ENCODE measurements around the gene MKX. TPM values are rescaled to one million over a fixed set of nuclear protein-coding genes. Genes with fewer than 3 reads are reported as not detected.

The MKX gene
- total RNA-seq, 5 donors from 2014 or later (not counting 1 experiment from before 2014, with no cell fraction given) = 0.16 TPM; not detected in 4

DNA sequence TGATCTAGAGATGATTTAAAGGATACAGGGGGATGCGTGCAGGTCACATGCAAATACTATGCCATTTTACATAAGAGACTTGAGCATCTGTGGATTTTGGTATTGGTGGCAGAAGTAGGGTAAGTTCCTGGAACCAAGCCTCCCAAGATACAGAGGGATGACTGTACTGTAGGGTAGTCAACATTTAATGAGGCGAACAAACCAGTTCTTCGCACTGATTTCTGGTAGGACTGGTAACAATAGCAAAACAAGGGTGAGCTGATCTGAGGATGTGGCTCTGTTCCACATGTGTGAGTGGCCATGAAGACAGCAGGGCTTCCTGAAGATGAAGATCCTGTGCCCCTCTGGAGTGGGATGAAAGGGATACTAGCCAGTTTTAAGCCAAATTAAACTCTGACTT, 36.3 kb downstream of the MKX start:
- 100% methylated on average over 2 of the region's 3 CpGs for WGBS (ENCODE audit: insufficient coverage)
- CTCF ChIA-PET = no interaction called here
- no peak overlapping the region for H3K4me3 ChIP-seq (ENCODE audit: control insufficient read depth in 1 of 2, extremely low read depth in 1 of 2, low read length in 1 of 2)
- Mint-ChIP-seq H3K4me1 (no peaks in the 10 kb centered on the region), H3K9me3 (no peaks in the 10 kb centered on the region), H3K27me3 (peaks cover 4 to 10% of the 10 kb centered on the region in 2 donors), H3K36me3 (no peaks in the 10 kb centered on the region), H3K27ac (no peak overlapping the region), H3K4me3 (no peak overlapping the region)
- no peaks in the 10 kb centered on the region for H3K36me3 ChIP-seq (ENCODE audit: control insufficient read depth in 2 of 2, extremely low read depth in 1 of 2, insufficient read depth in 1 of 2, low read length in 1 of 2)
- H3K9me3 ChIP-seq = no peaks in the 10 kb centered on the region
- DNase-seq = no peak
- POLR2A ChIA-PET = interaction anchor here in 1 of 2 donors (0.5 kb wide), 1 partner anchor 72 kb away, joined by 5 read pairs; no protein-coding TSS in a partner anchor
- H3K27me3 ChIP-seq (replicated peaks in 1 of 2; ENCODE audit: control insufficient read depth in 2 of 2, extremely low read depth in 1 of 2, insufficient read depth in 2 of 2, low read length in 1 of 2) = peaks cover 0 to 9% of the 10 kb centered on the region in 2 experiments
- H3K27ac ChIP-seq (ENCODE audit: low read length) = no peak overlapping the region
- H3K4me1 ChIP-seq (ENCODE audit: control insufficient read depth in 1 of 2, extremely low read depth in 1 of 2, insufficient read depth in 2 of 2, low read length in 2 of 2) = no peaks in the 10 kb centered on the region
- ATAC-seq (replicated peaks in 1 of 4) = no peak

DNA sequence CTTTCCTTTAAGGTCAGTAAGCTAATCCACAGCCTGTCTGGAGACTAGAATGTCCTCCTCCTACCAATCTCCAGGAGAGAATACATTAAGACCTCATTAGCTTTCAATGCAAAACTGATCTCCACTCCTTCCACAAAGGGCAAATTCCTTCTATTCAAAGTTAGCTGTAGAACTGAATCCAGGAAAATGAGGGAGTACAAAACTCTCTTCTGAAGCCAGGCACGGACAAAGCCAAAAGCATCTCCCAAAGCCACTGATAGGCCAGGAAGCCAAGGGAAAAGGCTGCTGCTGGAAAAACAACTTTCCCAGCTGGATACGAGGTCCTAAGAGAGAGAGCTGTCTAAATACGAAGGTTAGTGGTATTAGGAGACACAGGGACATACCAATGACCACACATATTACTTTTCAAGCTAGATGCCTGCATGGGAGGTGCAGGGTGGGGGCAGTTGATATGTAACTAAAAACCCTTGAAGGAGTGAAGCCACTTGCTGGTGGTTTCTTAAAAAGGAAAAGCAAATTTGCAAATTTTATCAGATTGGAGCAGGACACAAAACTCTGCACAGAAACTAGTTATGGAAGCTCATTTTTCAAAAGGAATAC, 43.6 kb downstream of the MKX start:
- Histone ChIP-seq H3K36me3 (ENCODE audit: control insufficient read depth in 2 of 2, extremely low read depth in 1 of 2, insufficient read depth in 1 of 2, low read length in 1 of 2) (no peaks in the 10 kb centered on the region), H3K9me3 (no peaks in the 10 kb centered on the region), H3K27me3 (replicated peaks in 1 of 2; ENCODE audit: control insufficient read depth in 2 of 2, extremely low read depth in 1 of 2, insufficient read depth in 2 of 2, low read length in 1 of 2) (no peaks in the 10 kb centered on the region), H3K4me1 (ENCODE audit: control insufficient read depth in 1 of 2, extremely low read depth in 1 of 2, insufficient read depth in 2 of 2, low read length in 2 of 2) (no peaks in the 10 kb centered on the region), H3K27ac (ENCODE audit: low read length) (no peak overlapping the region), H3K4me3 (ENCODE audit: control insufficient read depth in 1 of 2, extremely low read depth in 1 of 2, low read length in 1 of 2) (no peak overlapping the region)
- Mint-ChIP-seq H3K27me3 (peaks cover 21% of the 10 kb centered on the region in 2 donors), H3K4me3 (no peak overlapping the region), H3K4me1 (no peaks in the 10 kb centered on the region), H3K27ac (no peak overlapping the region), H3K36me3 (no peaks in the 10 kb centered on the region), H3K9me3 (no peaks in the 10 kb centered on the region)
- 100% methylated on average over 1 of the region's 3 CpGs for WGBS (ENCODE audit: insufficient coverage)
- CTCF ChIA-PET = no interaction called here
- POLR2A ChIA-PET = interaction anchor here in 1 of 2 donors (0.5 kb wide), 1 partner anchor 564 kb away, joined by 3 read pairs; no protein-coding TSS in a partner anchor
- DNase-seq (no peak), ATAC-seq (replicated peaks in 1 of 4) (no peak)

DNA sequence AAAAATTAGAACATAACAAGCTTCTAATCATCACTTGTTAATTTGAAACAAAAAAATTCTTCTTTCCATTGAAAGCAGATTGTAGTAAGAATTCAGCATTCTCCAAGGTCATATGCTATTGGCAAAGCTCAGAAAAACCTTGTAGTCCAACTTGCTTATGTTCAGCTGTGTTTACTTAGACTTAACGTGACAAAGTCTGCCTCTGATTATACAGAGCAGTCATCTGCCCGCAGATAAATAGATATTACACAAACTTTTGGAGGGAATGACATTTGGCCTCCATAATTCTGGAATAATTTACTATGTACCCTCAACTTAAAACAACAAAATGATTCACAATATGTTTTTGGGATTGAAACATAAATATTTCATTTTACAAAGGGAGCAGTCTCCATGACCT, 45.8 kb downstream of the MKX start:
- CTCF ChIA-PET = no interaction called here
- POLR2A ChIA-PET = no interaction called here
- no peaks in the 10 kb centered on the region for H3K36me3 Mint-ChIP-seq
- Histone ChIP-seq H3K4me3 (ENCODE audit: control insufficient read depth in 1 of 2, extremely low read depth in 1 of 2, low read length in 1 of 2) (no peak overlapping the region), H3K36me3 (ENCODE audit: control insufficient read depth in 2 of 2, extremely low read depth in 1 of 2, insufficient read depth in 1 of 2, low read length in 1 of 2) (no peaks in the 10 kb centered on the region), H3K27ac (ENCODE audit: low read length) (no peak overlapping the region), H3K9me3 (no peaks in the 10 kb centered on the region), H3K4me1 (ENCODE audit: control insufficient read depth in 1 of 2, extremely low read depth in 1 of 2, insufficient read depth in 2 of 2, low read length in 2 of 2) (no peaks in the 10 kb centered on the region), H3K27me3 (replicated peaks in 1 of 2; ENCODE audit: control insufficient read depth in 2 of 2, extremely low read depth in 1 of 2, insufficient read depth in 2 of 2, low read length in 1 of 2) (no peaks in the 10 kb centered on the region)
- H3K4me3 Mint-ChIP-seq = no peak overlapping the region
- no peak for DNase-seq
- ATAC-seq (replicated peaks in 1 of 4) = no peak
- peaks cover 21% of the 10 kb centered on the region in 2 donors for H3K27me3 Mint-ChIP-seq
- no CpG with 5 or more reads among the region's 2 CpGs for WGBS (ENCODE audit: insufficient coverage)
- H3K9me3 Mint-ChIP-seq = no peaks in the 10 kb centered on the region
- H3K27ac Mint-ChIP-seq = no peak overlapping the region
- no peaks in the 10 kb centered on the region for H3K4me1 Mint-ChIP-seq

- ATAC-seq (replicated peaks in 1 of 4) = no peak
- H3K4me3 Mint-ChIP-seq = no peak overlapping the region
- no peaks in the 10 kb centered on the region for H3K9me3 ChIP-seq
These were observed 46.7 kb downstream of the MKX start for GRCh38 chr10:27698961-27699360.

DNA sequence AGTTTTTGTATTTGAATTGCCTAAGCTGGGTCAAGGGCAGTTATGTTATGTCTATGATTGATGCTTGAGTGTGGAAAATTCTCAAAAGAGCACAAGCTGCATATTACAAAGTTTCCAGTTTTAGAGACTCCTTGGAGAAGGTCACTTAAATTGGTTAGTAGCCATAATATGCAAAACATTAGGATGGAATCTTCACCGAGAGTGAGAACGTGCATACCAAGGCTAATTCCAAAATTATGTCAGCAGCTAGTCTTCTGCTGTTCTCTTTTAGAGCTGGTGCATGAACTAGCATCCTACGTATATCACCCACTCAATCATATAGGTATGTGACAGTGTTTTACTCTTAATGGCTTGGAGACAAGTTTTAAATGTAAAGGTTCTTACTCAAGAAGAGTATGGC, 49.2 kb downstream of the MKX start:
- Mint-ChIP-seq H3K27ac (no peak overlapping the region), H3K27me3 (peaks cover 14 to 17% of the 10 kb centered on the region in 2 donors), H3K4me1 (no peaks in the 10 kb centered on the region), H3K9me3 (no peaks in the 10 kb centered on the region), H3K36me3 (no peaks in the 10 kb centered on the region), H3K4me3 (no peak overlapping the region)
- WGBS (ENCODE audit: insufficient coverage) = no CpG with 5 or more reads among the region's 3 CpGs
- ChIA-PET POLR2A (interaction anchor here in 1 of 2 donors (0.7 kb wide), 1 partner anchor 12 kb away, joined by 4 read pairs; no protein-coding TSS in a partner anchor), CTCF (no interaction called here)
- no peak overlapping the region for H3K4me3 ChIP-seq (ENCODE audit: control insufficient read depth in 1 of 2, extremely low read depth in 1 of 2, low read length in 1 of 2)
- no peak overlapping the region for H3K27ac ChIP-seq (ENCODE audit: low read length)
- H3K36me3 ChIP-seq (ENCODE audit: control insufficient read depth in 2 of 2, extremely low read depth in 1 of 2, insufficient read depth in 1 of 2, low read length in 1 of 2) = no peaks in the 10 kb centered on the region
- no peaks in the 10 kb centered on the region for H3K4me1 ChIP-seq (ENCODE audit: control insufficient read depth in 1 of 2, extremely low read depth in 1 of 2, insufficient read depth in 2 of 2, low read length in 2 of 2)
- ATAC-seq (replicated peaks in 1 of 4) = no peak
- H3K9me3 ChIP-seq = no peaks in the 10 kb centered on the region
- H3K27me3 ChIP-seq (replicated peaks in 1 of 2; ENCODE audit: control insufficient read depth in 2 of 2, extremely low read depth in 1 of 2, insufficient read depth in 2 of 2, low read length in 1 of 2) = no peaks in the 10 kb centered on the region
- no peak for DNase-seq

More at GRCh38 chr10:27698961-27699360, 46.7 kb downstream of the MKX start:
- H3K27me3 Mint-ChIP-seq = peaks cover 21% of the 10 kb centered on the region in 2 donors
- ChIA-PET CTCF (no interaction called here), POLR2A (no interaction called here)
- no CpG with 5 or more reads among the region's 2 CpGs for WGBS (ENCODE audit: insufficient coverage)
- no peaks in the 10 kb centered on the region for H3K9me3 Mint-ChIP-seq
- no peaks in the 10 kb centered on the region for H3K4me1 Mint-ChIP-seq
- no peak overlapping the region for H3K4me3 ChIP-seq (ENCODE audit: control insufficient read depth in 1 of 2, extremely low read depth in 1 of 2, low read length in 1 of 2)
- H3K27ac Mint-ChIP-seq = no peak overlapping the region
- DNase-seq = no peak
- H3K27me3 ChIP-seq (replicated peaks in 1 of 2; ENCODE audit: control insufficient read depth in 2 of 2, extremely low read depth in 1 of 2, insufficient read depth in 2 of 2, low read length in 1 of 2) = no peaks in the 10 kb centered on the region
- H3K27ac ChIP-seq (ENCODE audit: low read length) = no peak overlapping the region
- no peaks in the 10 kb centered on the region for H3K4me1 ChIP-seq (ENCODE audit: control insufficient read depth in 1 of 2, extremely low read depth in 1 of 2, insufficient read depth in 2 of 2, low read length in 2 of 2)
- H3K36me3 ChIP-seq (ENCODE audit: control insufficient read depth in 2 of 2, extremely low read depth in 1 of 2, insufficient read depth in 1 of 2, low read length in 1 of 2) = no peaks in the 10 kb centered on the region
- H3K36me3 Mint-ChIP-seq = no peaks in the 10 kb centered on the region

GRCh38 chr10:27695706-27696105, 49.9 kb downstream of the MKX start:
- Mint-ChIP-seq H3K4me3 (no peak overlapping the region), H3K4me1 (no peaks in the 10 kb centered on the region), H3K27ac (no peak overlapping the region), H3K9me3 (no peaks in the 10 kb centered on the region), H3K36me3 (no peaks in the 10 kb centered on the region), H3K27me3 (peaks cover 16 to 17% of the 10 kb centered on the region in 2 donors)
- ChIA-PET CTCF (interaction anchor here in 1 of 2 donors (0.7 kb wide), 1 partner anchor 373 kb away, joined by 3 read pairs; no protein-coding TSS in a partner anchor), POLR2A (no interaction called here)
- Histone ChIP-seq H3K4me3 (ENCODE audit: control insufficient read depth in 1 of 2, extremely low read depth in 1 of 2, low read length in 1 of 2) (no peak overlapping the region), H3K36me3 (ENCODE audit: control insufficient read depth in 2 of 2, extremely low read depth in 1 of 2, insufficient read depth in 1 of 2, low read length in 1 of 2) (no peaks in the 10 kb centered on the region), H3K4me1 (ENCODE audit: control insufficient read depth in 1 of 2, extremely low read depth in 1 of 2, insufficient read depth in 2 of 2, low read length in 2 of 2) (no peaks in the 10 kb centered on the region), H3K27me3 (replicated peaks in 1 of 2; ENCODE audit: control insufficient read depth in 2 of 2, extremely low read depth in 1 of 2, insufficient read depth in 2 of 2, low read length in 1 of 2) (no peaks in the 10 kb centered on the region), H3K27ac (ENCODE audit: low read length) (no peak overlapping the region), H3K9me3 (no peaks in the 10 kb centered on the region)
- DNase-seq (no peak), ATAC-seq (replicated peaks in 1 of 4) (no peak)
- no CpG with 5 or more reads among the region's 2 CpGs for WGBS (ENCODE audit: insufficient coverage)

Data from T-cell (primary cell).